ENCODE measurements around the gene VWA5B1.

Gene VWA5B1

DNA sequence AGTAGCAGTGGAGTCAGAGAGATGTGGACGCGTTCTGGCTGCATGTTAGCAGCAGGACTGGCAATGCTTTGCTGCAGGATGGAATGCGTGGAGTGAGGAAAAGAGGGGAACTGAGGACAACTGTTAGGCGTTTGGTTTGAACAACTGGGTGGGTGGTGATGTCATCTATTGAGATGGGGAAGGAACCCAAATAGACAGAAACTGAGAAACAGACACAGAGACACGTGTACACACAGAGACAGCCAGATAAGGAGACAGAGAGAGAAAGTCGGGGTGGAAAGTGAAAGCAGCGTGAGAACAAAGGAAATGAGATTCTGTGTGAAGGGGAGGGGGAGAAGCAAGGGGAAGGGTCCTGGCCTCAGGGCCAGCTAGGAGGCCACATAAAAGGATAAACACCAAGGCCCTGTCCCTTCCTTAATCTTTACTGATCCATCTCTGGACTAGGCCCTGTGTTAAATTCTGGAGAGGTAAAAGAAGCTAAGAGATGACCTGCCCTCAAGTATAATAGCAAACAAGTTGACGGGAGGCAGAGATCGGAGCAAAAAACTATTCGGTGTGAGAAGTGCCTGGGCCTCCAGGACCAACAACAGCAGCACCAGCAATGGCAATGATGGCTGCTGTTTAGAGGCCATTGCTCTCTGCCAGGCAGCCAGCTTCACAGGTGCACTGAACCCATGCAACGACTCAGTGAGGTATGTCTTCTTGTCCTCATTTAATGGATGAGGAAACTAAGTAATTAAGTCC lies 31.6 kb downstream of the VWA5B1 start:
- DNase-seq (ENCODE audit: low read depth in 2 of 2): no peak

DNA sequence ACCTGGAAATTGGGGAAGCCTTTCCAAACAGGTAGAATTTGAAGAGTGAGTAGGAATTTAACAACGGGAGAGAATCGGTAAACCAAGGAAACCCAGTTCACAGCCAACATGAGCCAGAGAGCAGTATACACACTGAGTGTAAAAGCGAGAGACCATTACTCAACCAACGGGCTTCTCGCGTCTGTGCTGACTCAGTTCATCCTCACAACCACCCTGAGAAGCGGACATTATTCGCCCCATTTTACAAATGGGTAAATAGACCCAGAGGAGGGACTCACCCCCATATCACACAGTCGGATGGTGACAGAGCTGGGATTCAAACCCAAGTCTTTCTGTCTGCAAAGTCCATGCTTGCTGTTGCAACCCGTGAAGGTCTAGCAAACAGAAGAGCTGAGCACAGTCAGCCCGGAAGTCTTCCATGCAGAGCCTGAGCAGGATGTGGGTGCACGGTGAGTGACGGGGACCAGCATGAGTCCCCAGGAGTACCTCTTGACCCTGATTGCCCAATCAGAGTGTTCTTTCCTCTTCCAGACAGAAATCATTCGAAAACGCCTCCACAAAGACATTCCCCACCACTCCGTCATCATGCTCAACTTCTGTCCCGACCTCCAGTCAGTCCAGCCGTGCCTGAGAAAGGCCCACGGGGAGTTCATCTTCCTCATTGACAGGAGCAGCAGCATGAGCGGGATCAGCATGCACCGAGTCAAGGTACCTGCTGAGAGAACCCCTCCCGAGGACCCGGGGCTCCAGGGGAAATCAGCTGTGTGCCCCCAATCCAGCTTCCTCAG lies 32.3 kb downstream of the VWA5B1 start:
- DNase-seq (ENCODE audit: low read depth in 2 of 2): no peak

DNA sequence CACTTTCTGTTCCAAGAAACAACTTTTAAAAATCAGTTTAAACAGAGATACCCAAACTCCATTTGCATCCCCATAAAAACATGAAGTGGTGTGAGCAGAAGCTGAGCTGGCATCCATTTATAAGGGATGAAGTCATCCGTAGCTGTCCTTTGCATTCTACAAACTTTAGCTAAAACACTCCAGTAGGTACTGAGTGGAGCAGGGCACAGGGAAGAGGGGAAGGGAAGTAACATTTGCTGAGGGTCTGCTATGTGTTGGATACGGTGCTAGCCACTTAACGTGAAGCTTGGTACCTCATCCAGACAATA lies 32.9 kb downstream of the VWA5B1 start:
- DNase-seq (ENCODE audit: low read depth in 2 of 2): no peak

DNA sequence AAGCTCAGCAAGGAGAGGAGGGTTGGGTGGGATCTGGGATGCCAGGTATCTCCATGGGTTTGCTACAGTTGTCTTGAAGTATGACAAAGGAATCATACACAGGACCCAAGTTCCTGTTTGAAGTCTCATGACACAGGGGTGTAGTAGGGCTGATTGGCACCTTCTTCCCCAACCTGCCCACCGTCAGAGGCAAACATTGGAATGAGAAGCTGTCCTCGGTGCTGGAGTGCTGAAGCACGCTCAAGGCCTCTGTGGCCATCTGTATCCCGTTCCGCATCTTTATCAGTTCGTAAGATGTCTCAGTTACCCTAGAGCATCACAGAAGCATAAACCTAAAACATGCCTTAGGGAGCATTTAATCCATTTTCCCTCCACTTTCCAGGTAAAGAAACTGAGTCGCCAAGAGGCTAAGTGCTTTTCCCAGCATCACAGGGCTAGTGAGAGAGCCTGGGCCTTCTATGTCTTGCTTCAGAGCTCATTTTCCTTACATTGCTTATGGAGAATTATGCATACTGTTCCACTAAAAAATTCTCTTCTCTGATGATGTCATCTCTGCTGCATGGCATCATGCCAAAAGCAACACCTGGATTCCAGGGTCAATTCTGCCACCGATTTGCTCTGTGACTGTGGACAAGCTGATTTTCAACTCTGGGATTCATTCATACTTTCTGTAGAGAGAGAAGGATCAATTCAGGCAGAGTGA lies 34.2 kb downstream of the VWA5B1 start:
- DNase-seq (ENCODE audit: low read depth in 2 of 2): no peak

DNA sequence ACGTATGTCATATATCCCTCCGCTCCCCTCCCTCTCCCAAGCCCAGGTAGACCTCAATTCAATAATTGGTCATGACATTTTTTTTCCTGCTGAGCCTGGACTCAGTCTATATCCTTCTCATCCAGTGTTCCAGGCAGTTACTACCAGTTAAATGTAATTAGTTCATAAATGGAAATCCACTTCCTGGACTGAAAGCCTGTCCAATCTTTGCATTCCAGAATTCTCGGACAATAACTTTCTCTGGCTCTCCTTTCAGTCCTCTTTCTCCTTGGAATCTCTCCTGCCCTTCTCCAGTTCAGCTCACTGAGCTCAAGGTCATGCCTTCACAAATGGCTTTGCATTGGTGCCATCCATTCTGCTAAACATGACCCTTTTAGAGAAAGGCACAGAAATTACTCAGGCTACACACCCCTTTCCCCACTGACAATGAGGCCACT lies 34.8 kb downstream of the VWA5B1 start:
- DNase-seq (ENCODE audit: low read depth in 2 of 2): no peak

DNA sequence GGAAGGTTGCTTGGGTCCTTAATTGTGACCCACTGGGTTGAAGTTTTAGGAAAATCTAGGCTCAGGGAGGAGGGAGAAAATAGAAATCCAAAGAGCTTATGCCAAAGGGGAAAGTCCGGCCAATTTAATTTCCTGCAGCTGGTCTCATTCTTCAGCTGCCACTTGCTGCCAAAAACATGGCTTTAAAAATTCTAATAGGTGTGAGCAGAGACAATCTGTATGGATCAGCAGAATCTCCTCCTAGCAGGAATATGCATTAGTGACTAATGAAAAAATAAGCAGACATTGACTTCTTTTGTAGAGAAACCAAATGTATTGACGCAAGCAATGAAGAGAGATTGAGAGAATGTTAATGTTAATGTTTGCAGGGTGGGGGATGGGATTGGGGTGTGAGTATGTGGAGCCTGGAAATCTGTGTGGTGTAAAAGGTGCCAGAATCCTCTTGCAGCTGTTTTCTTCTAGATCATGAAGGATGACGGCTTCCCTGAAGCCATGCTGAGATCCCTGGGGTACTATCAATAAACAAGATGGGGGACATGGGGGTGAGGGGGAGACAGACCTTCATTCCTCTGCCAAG lies 35.3 kb downstream of the VWA5B1 start:
- DNase-seq (ENCODE audit: low read depth in 2 of 2): no peak

DNA sequence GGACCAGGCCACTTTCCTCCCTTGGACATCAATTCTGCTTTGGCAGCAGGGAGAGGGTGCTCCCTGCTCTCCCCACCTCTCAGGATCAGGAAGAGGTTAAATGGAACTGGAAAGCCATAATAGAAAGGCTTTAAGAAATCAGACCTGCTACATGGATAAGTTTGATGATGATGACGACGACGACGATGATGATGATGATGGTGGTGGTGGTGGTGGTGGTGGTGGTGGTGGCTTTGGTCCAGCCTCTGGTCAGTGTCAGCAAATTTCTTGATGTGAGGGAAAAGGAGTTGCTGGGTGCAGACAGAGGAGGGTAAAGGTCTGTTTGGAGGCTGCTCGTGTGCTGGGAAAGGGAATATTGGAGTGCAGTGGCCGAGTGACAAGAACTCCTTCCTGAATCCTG lies 36.8 kb downstream of the VWA5B1 start:
- DNase-seq (ENCODE audit: low read depth in 2 of 2): no peak

DNA sequence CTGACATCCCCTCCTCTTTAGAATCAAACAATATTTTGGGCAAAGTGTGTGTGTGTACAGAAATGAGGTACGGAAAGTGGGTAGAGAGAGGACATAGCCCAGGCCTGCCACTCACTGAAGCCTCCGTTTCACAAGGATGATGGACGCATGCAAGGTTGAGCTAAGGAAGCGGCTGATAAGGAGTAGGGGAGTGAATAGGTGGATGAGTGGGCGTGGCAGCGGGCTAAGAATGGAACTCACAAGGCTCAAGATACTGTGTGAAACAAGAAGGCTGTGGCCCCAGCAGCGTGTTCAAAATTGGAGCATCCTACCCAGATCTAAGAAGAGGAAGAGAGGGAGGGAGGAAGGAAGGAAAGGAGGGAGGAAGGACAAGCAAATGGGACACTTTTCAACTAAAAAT lies 37.5 kb downstream of the VWA5B1 start:
- DNase-seq (ENCODE audit: low read depth in 2 of 2): no peak

DNA sequence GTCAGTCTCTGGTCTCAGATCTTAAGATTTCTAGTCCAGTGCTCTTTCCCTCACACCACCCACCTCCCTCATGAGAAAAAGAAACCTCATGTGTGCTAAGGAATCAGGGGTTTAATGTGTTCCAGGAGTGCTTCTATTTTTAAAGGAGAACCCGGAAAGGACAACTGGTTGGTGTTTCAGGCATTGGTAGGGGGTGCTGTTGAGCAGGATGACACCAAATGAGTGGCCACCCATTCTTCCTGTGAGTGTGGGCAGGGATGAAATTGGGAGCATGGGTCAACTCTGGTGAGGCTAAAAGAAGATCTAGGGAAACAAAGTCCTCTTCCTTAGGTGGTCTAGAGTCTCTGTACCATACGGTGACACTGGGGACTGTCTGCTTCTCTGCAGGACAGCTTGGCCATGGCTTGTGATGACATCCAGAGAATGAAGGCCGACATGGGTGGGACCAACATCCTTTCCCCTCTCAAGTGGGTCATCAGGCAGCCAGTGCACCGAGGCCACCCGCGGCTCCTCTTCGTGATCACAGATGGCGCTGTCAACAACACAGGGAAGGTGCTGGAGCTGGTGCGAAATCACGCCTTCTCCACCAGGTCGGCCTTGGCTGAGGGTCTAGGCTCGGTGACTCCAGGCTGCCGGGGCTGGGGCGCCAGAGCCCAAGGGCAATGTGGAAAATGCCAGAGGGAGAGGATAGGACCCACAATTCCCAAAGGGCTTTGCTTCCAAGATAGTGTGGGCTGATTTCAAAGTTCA lies 39.3 kb downstream of the VWA5B1 start:
- no peak for DNase-seq (ENCODE audit: low read depth in 2 of 2)

DNA sequence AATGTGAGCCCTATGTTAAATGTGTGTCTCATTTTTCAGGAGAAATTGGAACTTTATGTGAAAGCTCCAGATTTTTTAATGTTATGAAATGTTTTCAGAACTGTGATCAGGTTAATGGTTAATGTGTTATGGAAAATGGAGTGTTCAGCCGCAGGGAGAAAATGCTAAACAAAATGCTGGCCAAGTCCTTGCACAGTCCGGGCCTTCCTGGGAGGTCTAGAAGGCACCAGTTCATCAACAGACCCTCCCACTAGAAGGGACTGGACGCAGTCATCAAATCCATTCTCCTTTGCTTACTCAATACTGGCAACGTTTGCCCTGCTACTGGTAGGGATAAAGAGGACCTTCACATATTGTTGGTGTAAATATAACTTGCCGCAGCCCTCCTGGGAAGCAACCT lies 43.4 kb downstream of the VWA5B1 start:
- DNase-seq (ENCODE audit: low read depth in 2 of 2): no peak

DNA sequence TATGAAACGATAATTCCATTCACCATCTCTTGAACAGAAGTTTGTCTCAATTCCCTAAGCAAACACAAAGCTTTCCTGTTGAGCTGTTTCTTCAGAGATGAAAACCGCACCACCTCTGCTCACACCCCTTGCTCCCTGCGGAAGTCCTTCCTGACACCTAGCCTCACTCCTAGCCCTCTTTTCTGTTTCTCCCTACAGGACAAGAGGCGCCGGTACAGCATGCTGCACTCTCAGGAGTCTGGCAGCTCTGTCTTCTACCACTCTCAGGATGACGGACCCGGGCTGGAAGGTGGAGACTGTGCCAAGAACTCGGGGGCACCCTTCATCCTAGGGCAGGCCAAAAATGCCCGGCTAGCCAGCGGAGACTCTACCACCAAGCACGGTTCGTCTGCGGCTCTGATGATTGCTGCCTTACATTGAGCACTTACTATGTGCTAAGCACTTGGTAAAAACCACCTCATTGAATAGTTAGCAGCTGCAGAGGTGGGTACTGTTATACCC lies 45.5 kb downstream of the VWA5B1 start:
- DNase-seq (ENCODE audit: low read depth in 2 of 2): no peak

DNA sequence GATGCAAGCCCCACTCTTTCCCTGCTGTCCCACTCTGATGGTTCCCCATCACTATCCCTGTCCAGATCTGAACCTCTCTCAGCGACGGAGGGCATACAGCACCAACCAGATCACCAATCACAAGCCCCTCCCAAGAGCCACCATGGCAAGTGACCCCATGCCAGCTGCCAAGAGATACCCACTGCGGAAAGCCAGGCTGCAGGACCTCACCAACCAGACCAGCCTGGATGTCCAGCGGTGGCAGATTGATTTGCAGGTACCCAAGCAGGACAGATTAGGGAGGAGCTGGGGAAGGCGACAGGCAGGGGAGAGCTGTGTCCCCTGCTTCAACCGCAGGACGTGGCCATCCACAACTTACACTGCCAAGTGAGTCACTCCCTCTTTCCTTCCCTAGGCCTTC lies 46.9 kb downstream of the VWA5B1 start:
- no peak for DNase-seq (ENCODE audit: low read depth in 2 of 2)

DNA sequence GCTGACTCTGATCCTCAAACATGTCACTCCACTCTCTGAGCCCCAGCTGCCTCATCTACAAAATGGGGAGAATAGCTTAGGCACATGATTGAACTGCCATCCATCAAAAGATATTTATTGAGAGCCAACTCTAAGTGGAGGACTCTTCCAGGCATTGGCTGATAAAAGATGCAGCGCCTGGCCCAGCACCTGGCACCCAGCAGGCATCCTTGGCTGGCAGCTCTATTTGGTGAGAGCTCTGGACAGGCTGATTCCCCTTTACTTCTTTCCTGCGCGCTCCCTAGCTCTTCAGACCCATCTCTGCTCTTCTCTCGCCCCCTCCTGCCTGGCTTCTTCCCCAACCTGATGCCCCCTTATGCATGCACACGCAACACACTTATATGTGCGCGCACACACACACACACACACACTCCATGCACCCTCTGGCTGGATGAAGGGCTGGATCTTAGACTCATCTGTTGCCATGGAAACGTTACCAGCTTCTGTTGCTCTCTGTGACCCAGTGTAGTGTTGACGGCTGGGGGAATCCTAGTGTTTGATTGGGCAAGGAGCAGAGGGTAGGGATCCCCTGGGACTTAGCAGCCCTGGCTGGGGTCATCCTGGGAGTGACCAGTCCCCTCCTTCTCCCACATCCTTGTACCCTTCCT lies 49.3 kb downstream of the VWA5B1 start:
- no peak for DNase-seq (ENCODE audit: low read depth in 2 of 2)

DNA sequence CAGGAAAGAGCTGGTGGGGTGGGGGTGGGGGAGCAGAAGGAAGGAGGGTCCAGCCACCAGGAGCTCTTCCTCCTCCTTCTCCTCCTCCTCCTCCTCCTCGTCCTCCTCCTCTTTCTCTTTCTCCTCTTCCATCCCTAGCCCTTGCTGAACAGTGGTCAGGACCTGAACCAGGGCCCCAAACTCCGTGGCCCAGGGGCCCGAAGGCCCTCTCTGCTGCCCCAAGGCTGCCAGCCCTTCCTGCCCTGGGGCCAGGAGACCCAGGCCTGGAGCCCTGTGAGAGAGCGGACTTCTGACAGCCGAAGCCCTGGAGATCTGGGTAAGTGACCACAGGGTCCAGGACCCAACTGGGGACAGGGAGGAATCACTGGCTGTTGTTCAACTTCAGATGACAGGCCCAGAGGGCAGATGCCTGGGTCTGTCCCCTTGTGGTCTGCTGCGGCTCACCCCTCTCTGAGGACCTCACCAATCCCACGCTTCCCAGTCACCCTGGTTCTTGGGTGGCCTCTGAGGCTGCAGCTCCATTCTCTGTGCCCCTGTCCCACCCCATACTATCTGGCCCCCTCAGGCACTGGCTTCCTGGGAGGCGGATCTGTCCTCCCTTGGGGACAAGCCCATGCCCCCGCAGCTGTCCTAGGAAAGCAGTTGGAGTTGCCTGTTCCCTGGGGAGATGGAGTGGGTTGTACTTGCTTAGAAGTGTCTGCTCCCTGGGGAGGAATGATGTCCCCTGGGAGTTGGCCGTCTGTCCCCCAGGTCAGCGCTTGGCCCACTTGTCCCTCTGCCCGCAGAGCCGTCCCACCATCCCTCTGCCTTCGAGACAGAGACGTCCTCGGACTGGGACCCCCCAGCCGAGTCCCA lies 51.8 kb downstream of the VWA5B1 start:
- DNase-seq (ENCODE audit: low read depth in 2 of 2): no peak

DNA sequence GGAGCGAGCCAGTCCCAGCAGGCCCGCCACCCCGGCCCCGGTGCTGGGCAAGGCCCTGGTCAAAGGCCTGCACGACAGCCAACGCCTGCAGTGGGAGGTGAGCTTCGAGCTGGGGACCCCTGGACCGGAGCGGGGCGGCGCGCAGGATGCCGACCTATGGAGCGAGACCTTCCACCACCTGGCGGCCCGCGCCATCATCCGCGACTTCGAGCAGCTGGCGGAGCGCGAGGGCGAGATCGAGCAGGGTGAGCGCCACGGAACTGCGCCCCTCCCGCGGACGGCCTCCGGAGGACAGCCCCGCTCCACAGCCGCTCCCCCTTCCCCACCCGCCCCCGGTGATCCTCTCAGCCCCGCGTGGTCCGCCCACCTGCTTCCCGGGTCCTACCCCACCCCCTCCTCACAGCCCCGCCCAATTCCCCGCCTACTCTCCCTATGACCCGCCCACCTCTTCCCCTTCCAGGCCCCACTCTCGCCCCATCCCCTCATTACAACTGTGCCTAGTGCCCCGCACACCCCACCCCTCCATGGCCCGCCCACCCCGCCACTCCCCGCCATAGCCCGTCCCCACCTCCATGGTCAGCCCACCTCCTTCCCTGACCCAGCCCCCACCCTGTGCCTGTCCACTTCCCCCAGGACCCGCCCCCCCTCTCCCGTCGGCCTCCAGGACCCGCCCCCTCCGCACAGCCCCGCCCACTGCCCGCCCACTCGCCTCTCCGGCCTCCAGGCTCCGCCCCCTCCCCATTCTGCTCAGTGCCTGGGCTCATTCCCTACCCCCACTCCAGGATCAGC lies 52.7 kb downstream of the VWA5B1 start:
- no peak for DNase-seq (ENCODE audit: low read depth in 2 of 2)

DNA sequence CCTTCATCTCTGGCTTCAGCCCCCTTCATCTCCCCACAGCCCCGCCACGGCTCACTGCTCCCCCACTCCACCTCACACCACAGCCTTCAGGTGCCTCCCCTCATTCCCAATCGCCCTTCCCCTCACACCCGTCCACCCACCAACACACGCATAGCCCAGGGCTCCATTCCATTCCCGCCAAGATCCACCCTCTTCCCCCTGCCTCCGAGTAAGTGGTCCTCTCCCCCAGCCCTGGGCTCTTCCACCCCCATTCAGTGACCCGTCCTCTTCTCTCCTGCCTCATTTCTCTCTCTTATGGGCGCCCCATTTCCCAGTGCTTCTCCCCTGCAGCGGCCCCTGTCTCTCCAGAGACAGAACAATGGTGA lies 53.2 kb downstream of the VWA5B1 start:
- DNase-seq (ENCODE audit: low read depth in 2 of 2): no peak

DNA sequence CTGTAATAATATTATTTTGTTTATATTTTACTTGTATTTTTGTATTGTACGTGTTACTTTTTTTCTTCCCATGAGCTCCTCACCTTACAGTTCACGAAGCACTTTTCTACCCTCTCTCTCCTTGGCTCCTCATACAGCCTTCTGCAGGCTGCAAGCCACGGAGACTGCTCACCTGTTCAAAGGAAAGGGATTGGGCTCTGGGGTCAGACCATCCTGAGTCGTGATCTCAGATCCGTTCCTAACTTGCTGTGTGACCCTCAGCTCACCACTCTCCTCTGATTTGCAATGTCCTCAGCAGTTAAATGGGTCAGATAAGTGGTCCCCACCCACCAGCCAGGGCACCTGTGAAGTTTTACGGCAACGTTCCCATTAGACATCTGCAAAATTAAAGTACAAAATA lies 54.1 kb downstream of the VWA5B1 start:
- DNase-seq (ENCODE audit: low read depth in 2 of 2): no peak

DNA sequence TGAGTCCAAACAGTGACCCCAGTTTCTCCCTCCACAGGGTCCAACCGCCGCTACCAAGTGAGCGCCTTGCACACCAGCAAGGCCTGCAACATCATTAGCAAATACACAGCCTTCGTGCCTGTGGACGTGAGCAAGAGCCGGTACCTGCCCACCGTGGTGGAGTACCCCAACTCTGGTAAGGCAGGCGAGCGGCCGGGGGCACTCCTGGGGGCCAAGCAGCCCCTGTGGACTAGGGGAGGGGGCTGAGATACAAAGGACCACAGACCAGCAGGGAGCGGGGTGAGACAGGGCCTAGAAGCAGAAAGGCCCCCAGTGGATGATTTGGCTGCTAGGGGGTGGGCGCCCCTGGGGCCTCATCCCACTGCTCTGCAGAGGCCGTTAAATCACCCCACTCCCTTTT lies 54.7 kb downstream of the VWA5B1 start:
- no peak for DNase-seq (ENCODE audit: low read depth in 2 of 2)

DNA sequence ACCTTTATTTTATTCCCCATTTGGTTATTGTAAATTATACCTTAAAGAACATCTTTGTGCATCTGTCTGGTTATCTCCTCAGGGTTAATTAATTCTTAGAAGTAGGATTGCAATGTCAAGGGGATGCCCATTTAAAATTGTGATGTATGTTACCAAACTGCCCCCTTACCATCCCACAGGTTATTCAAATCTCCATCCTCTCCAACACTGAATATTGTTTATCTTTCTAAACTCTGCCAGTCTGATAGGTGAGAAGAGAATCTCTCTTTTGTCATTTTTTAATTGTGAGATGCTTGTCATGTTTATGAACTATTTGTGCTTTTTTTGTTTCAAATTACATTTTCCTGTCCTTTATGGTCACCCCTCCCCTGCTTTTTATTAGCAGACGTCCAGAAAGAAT lies 55.8 kb downstream of the VWA5B1 start:
- no peak for DNase-seq (ENCODE audit: low read depth in 2 of 2)

Measured in stimulated activated CD8-positive, alpha-beta memory T cell treated with anti-CD3 and anti-CD28 coated beads, Interleukin-2, amount 100 ng/mL, for 48 hours (primary cell).